Keratinocyte (primary cell): Measurements from ENCODE around the gene MTCP1. TPM values are rescaled to one million over a fixed set of nuclear protein-coding genes. Genes with fewer than 3 reads are reported as not detected.

Experiments used
- DNase-seq: peaks from one replicate; pipeline ENCODE4 v3.0.0-alpha.2; 2011; ENCODE audit warnings: low read depth, missing footprints, low spot score
- FAIRE-seq: peaks from 2 replicates; lab custom pipeline; 2011; peaks lifted over from hg19 to GRCh38; lab: Jason Lieb, UNC
- H2AFZ ChIP-seq: 2 replicates; pipeline ENCODE4 v1.6.0; 2012; ENCODE audit warnings: low read length, control low read depth, inconsistent platforms; ENCODE audit not compliant: control insufficient read depth
- H3K27ac ChIP-seq: 2 replicates; pipeline ENCODE4 v1.5.1; 2011; ENCODE audit warnings: low read length; ENCODE audit not compliant: control insufficient read depth, insufficient read depth
- H3K27me3 ChIP-seq: 3 replicates; pipeline ENCODE4 v1.6.0; 2011; ENCODE audit warnings: low read length; ENCODE audit not compliant: control insufficient read depth, insufficient read depth; ENCODE audit errors: extremely low read depth
- H3K36me3 ChIP-seq, 2 experiments: 2 replicates in 1 of 2; 3 replicates in 1 of 2; pipeline ENCODE4 v1.5.1; 2011; ENCODE audit warnings: low read length in 2 of 2, mild to moderate bottlenecking in 1 of 2; ENCODE audit not compliant: control insufficient read depth in 2 of 2, insufficient read depth in 2 of 2; ENCODE audit errors: extremely low read depth in 1 of 2
- H3K4me1 ChIP-seq: 3 replicates; pipeline ENCODE4 v1.5.1; 2011; ENCODE audit warnings: low read length; ENCODE audit not compliant: control insufficient read depth, insufficient read depth; ENCODE audit errors: extremely low read depth
- H3K4me2 ChIP-seq: 3 replicates; pipeline ENCODE4 v1.6.0; 2011; ENCODE audit warnings: low read depth, low read length; ENCODE audit not compliant: control insufficient read depth, insufficient read depth; ENCODE audit errors: extremely low read depth
- H3K4me3 ChIP-seq, 3 experiments: fragments of 200-600 bp in 1 of 3; sonication (generic) in 1 of 3; 2 replicates in 2 of 3; 3 replicates in 1 of 3; pipeline ENCODE4 v1.5.1; 2011 to 2016; ENCODE audit warnings: low read length in 3 of 3, mild to moderate bottlenecking in 3 of 3, control low read depth in 2 of 3, inconsistent platforms in 1 of 3, low read depth in 1 of 3, mixed read lengths in 1 of 3, mixed run types in 1 of 3, moderate library complexity in 1 of 3; ENCODE audit not compliant: control insufficient read depth in 2 of 3, insufficient read depth in 2 of 3; ENCODE audit errors: extremely low read depth in 1 of 3
- H3K79me2 ChIP-seq: 2 replicates; pipeline ENCODE4 v1.6.0; 2012; ENCODE audit warnings: low read length; ENCODE audit not compliant: control insufficient read depth, insufficient read depth
- H3K9ac ChIP-seq: 3 replicates; pipeline ENCODE4 v1.6.0; 2011; ENCODE audit warnings: low read length; ENCODE audit not compliant: control insufficient read depth, insufficient read depth; ENCODE audit errors: extremely low read depth
- H3K9me1 ChIP-seq: 3 replicates; pipeline ENCODE4 v1.6.0; 2011; ENCODE audit warnings: low read length; ENCODE audit not compliant: control insufficient read depth, insufficient read depth; ENCODE audit errors: extremely low read depth
- H3K9me3 ChIP-seq: 2 replicates; pipeline ENCODE4 v1.5.1; 2012; ENCODE audit warnings: low read depth, low read length; ENCODE audit not compliant: control insufficient read depth
- H4K20me1 ChIP-seq: 3 replicates; pipeline ENCODE4 v1.6.0; 2011; ENCODE audit warnings: low read length; ENCODE audit not compliant: control insufficient read depth, insufficient read depth; ENCODE audit errors: extremely low read depth
- CTCF ChIP-seq, 3 experiments: IDR thresholded peaks in 1 of 3; conservative IDR thresholded peaks in 1 of 3; optimal IDR thresholded peaks in 1 of 3; 2 replicates in 2 of 3; 3 replicates in 1 of 3; pipeline versions ENCODE3 to v1.5.1; 2011; ENCODE audit warnings: low read length in 3 of 3, mild to moderate bottlenecking in 3 of 3, moderate library complexity in 2 of 3, control low read depth in 1 of 3, inconsistent platforms in 1 of 3; ENCODE audit not compliant: insufficient read depth in 2 of 3; ENCODE audit errors: extremely low read depth in 1 of 3
- EZH2 ChIP-seq: IDR thresholded peaks from one replicate; pipeline ENCODE4 v1.6.1; 2012; ENCODE audit warnings: inconsistent platforms, mild to moderate bottlenecking, low read length, moderate library complexity
- dilution Hi-C: fragments of 300-500 bp; cut with MboI; formaldehyde crosslinking; loops from one replicate; pipeline ENCODE4 v1.7.0; 2020; ENCODE audit warnings: low sequenced_read_pairs; ENCODE audit not compliant: extremely low pct_ligation_motif_present
- polyA plus RNA-seq, 5 experiments: library from polyadenylated mRNA; depleted of rRNA in 3 of 5; stranded (reverse) in 3 of 5; stranded (forward) in 1 of 5; unstranded in 1 of 5; fragments of >200 nt; gene quantifications; 1 replicate in 1 of 5; 2 replicates in 3 of 5; 3 replicates in 1 of 5; pipeline versions ENCODE4 v1.2.1 to v1.2.3, GENCODE V29; 2011 to 2012; ENCODE audit warnings: missing spikeins in 2 of 5, low read depth in 1 of 5, low replicate concordance in 1 of 5

The MTCP1 gene
- polyA plus RNA-seq, 1 donor (not counting 4 experiments of a cell fraction or from before 2014, with no cell fraction given), result 20.2 TPM

- DNase-seq (no peak), FAIRE-seq (no peak)
- Histone ChIP-seq H3K4me1 (peaks cover 4% of the 10 kb centered on the region), H3K9me1 (no peaks in the 10 kb centered on the region), H2AFZ (no peak overlapping the region), H3K4me2 (no peak overlapping the region), H3K36me3 (no peaks in the 10 kb centered on the region), H3K4me3 (no peak overlapping the region), H3K79me2 (no peaks in the 10 kb centered on the region), H3K27ac (no peak overlapping the region), H3K9me3 (no peaks in the 10 kb centered on the region), H3K27me3 (no peaks in the 10 kb centered on the region), H3K9ac (no peak overlapping the region), H4K20me1 (no peaks in the 10 kb centered on the region)
- TF ChIP-seq EZH2, result no peak
- TF ChIP-seq CTCF (optimal IDR thresholded peaks at IDR 0.05 in 1 of 3, IDR thresholded peaks at IDR 0.05 in 1 of 3, conservative IDR thresholded peaks at IDR 0.05 in 1 of 3; ENCODE audit: extremely low read depth in 1 of 3, insufficient read depth in 2 of 3, low read length in 3 of 3), result no peak
- dilution Hi-C loops, result no loop called here
Measured at GRCh38 chrX:155053656-155054055, 17.3 kb downstream of the MTCP1 start.

GRCh38 chrX:155052738-155053498, 18.0 kb downstream of the MTCP1 start:
- Histone ChIP-seq H3K27ac (no peak overlapping the region), H3K27me3 (no peaks in the 10 kb centered on the region), H3K4me1 (peaks cover 4% of the 10 kb centered on the region), H2AFZ (no peak overlapping the region), H3K9me1 (no peaks in the 10 kb centered on the region), H3K9me3 (no peaks in the 10 kb centered on the region), H3K4me3 (no peak overlapping the region), H3K36me3 (no peaks in the 10 kb centered on the region), H3K4me2 (no peak overlapping the region), H3K9ac (no peak overlapping the region), H4K20me1 (no peaks in the 10 kb centered on the region), H3K79me2 (no peaks in the 10 kb centered on the region)
- DNase-seq (no peak), FAIRE-seq (no peak)
- TF ChIP-seq CTCF (optimal IDR thresholded peaks at IDR 0.05 in 1 of 3, IDR thresholded peaks at IDR 0.05 in 1 of 3, conservative IDR thresholded peaks at IDR 0.05 in 1 of 3; ENCODE audit: extremely low read depth in 1 of 3, insufficient read depth in 2 of 3, low read length in 3 of 3), result no peak
- TF ChIP-seq EZH2, result no peak
- dilution Hi-C loops, result no loop called here
